ENCODE results near the gene SAA1.
"Not testable (repeated sequence)": the region's sequence is repeated elsewhere in the genome, so short reads cannot be mapped to it uniquely, and the experiment has no call there.

SAA1 gene

DNA sequence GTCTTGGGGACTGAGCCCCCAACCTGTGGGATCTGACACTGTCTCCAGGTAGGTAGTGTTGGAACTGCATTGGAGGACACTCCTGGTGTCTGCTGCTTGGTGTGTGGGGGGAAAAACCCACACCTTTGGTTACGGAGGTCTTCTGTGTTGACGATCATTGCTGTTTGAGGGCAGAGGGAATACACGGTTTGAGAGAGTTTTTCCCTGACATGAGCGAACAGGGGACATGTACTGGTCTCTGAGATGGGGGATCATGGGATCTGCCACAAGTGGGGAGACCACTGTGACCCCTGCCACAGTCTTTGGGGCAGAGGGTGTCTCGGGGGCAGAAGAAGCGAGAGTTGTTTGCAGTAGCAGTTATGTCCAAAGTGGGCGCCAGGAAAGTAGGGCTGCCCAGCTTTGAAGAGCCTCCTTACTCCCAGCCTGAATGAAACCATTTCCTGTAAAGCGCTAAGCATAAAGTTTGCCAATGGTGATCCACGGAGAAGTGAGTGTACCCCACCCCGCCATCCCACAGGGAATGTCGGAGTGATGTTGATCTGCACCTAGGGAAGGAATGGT, 12.2 kb upstream of the SAA1 start:
- Histone ChIP-seq H3K27me3 (ENCODE audit: insufficient read depth, low read depth) (no peaks in the 10 kb centered on the region), H3K4me1 (ENCODE audit: low read depth, poor library complexity, severe bottlenecking) (peaks cover 22% of the 10 kb centered on the region), H3K27ac (no peak overlapping the region), H3K9ac (no peak overlapping the region), H4K20me1 (ENCODE audit: insufficient read depth) (no peaks in the 10 kb centered on the region), H3K4me2 (no peak overlapping the region), H3K36me3 (ENCODE audit: insufficient read depth) (no peaks in the 10 kb centered on the region), H2AFZ (ENCODE audit: low read depth) (no peak overlapping the region), H3K79me2 (ENCODE audit: insufficient read depth, low read depth) (no peaks in the 10 kb centered on the region), H3K4me3 (IDR thresholded peaks at IDR 0.05; ENCODE audit: insufficient read depth, low read depth, low read length) (no peak overlapping the region)
- TF ChIP-seq, protein P1, sequence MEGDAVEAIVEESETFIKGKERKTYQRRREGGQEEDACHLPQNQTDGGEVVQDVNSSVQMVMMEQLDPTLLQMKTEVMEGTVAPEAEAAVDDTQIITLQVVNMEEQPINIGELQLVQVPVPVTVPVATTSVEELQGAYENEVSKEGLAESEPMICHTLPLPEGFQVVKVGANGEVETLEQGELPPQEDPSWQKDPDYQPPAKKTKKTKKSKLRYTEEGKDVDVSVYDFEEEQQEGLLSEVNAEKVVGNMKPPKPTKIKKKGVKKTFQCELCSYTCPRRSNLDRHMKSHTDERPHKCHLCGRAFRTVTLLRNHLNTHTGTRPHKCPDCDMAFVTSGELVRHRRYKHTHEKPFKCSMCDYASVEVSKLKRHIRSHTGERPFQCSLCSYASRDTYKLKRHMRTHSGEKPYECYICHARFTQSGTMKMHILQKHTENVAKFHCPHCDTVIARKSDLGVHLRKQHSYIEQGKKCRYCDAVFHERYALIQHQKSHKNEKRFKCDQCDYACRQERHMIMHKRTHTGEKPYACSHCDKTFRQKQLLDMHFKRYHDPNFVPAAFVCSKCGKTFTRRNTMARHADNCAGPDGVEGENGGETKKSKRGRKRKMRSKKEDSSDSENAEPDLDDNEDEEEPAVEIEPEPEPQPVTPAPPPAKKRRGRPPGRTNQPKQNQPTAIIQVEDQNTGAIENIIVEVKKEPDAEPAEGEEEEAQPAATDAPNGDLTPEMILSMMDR (conservative IDR thresholded peaks at IDR 0.05; ENCODE audit: low read depth, low read length): no peak

GRCh38 chr11:18254781-18255361, 11.2 kb upstream of the SAA1 start:
- TF ChIP-seq, protein P1 (conservative IDR thresholded peaks at IDR 0.05; ENCODE audit: low read depth, low read length): no peak
- H2AFZ ChIP-seq (ENCODE audit: low read depth): no peak overlapping the region
- no peaks in the 10 kb centered on the region for H3K27me3 ChIP-seq (ENCODE audit: insufficient read depth, low read depth)
- H3K36me3 ChIP-seq (ENCODE audit: insufficient read depth): no peaks in the 10 kb centered on the region
- no peaks in the 10 kb centered on the region for H3K79me2 ChIP-seq (ENCODE audit: insufficient read depth, low read depth)
- H3K4me3 ChIP-seq (IDR thresholded peaks at IDR 0.05; ENCODE audit: insufficient read depth, low read depth, low read length): no peak overlapping the region
- H3K4me2 ChIP-seq: no peak overlapping the region
- H3K4me1 ChIP-seq (ENCODE audit: low read depth, poor library complexity, severe bottlenecking): peaks cover 17% of the 10 kb centered on the region
- H3K27ac ChIP-seq: no peak overlapping the region
- H4K20me1 ChIP-seq (ENCODE audit: insufficient read depth): no peaks in the 10 kb centered on the region
- H3K9ac ChIP-seq: no peak overlapping the region

DNA sequence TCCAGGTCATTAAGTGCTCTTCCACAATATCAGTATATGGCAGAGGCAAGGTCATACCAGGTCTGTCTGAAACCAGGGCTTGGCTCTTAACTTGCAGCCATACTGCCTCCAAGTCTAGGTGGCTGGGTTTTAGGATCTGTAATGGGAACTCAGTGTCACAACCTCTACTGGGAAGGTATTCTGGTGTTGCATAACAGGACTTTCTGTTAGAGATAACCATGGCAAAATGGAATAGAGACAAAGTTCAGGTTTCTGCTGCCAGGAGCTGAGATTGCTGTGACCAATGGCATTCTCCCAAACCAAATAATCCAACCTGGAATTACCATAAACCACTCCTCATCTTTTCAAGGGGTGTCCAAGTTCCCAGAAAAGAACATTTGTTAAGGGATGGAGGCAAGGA, 6.8 kb upstream of the SAA1 start:
- TF ChIP-seq, protein P1 (conservative IDR thresholded peaks at IDR 0.05; ENCODE audit: low read depth, low read length): no peak
- Histone ChIP-seq H3K4me3 (IDR thresholded peaks at IDR 0.05; ENCODE audit: insufficient read depth, low read depth, low read length) (no peak overlapping the region), H3K4me1 (ENCODE audit: low read depth, poor library complexity, severe bottlenecking) (no peaks in the 10 kb centered on the region), H3K36me3 (ENCODE audit: insufficient read depth) (no peaks in the 10 kb centered on the region), H4K20me1 (ENCODE audit: insufficient read depth) (no peaks in the 10 kb centered on the region), H2AFZ (ENCODE audit: low read depth) (no peak overlapping the region), H3K27me3 (ENCODE audit: insufficient read depth, low read depth) (no peaks in the 10 kb centered on the region), H3K9ac (no peak overlapping the region), H3K4me2 (no peak overlapping the region), H3K79me2 (ENCODE audit: insufficient read depth, low read depth) (no peaks in the 10 kb centered on the region), H3K27ac (no peak overlapping the region)

DNA sequence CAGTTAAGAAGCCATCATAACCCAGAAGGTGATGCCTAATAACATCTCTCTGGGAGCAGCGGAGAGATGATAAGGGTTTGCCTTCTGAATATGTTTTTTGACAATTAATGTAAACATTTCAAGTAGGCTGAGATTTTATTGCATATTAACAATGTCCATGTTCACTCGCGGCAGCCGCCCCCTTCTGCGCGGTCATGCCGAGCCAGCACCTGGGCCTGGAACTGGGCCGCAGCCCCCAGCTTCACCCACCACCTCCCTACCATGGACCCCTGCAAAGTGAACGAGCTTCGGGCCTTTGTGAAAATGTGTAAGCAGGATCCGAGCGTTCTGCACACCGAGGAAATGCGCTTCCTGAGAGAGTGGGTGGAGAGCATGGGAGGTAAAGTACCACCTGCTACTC, 4.3 kb upstream of the SAA1 start:
- H2AFZ ChIP-seq (ENCODE audit: low read depth): no peak overlapping the region
- no peak overlapping the region for H3K9ac ChIP-seq
- TF ChIP-seq, protein P1 (conservative IDR thresholded peaks at IDR 0.05; ENCODE audit: low read depth, low read length): no peak
- H3K27ac ChIP-seq: no peak overlapping the region
- H4K20me1 ChIP-seq (ENCODE audit: insufficient read depth): no peaks in the 10 kb centered on the region
- H3K27me3 ChIP-seq (ENCODE audit: insufficient read depth, low read depth): no peaks in the 10 kb centered on the region
- H3K4me1 ChIP-seq (ENCODE audit: low read depth, poor library complexity, severe bottlenecking): no peaks in the 10 kb centered on the region
- no peak overlapping the region for H3K4me2 ChIP-seq
- no peaks in the 10 kb centered on the region for H3K36me3 ChIP-seq (ENCODE audit: insufficient read depth)
- no peak overlapping the region for H3K4me3 ChIP-seq (IDR thresholded peaks at IDR 0.05; ENCODE audit: insufficient read depth, low read depth, low read length)
- no peaks in the 10 kb centered on the region for H3K79me2 ChIP-seq (ENCODE audit: insufficient read depth, low read depth)

- not testable (repeated sequence) for H3K4me3 ChIP-seq (IDR thresholded peaks at IDR 0.05; ENCODE audit: insufficient read depth, low read depth, low read length); H3K9ac ChIP-seq; H3K27me3 ChIP-seq (ENCODE audit: insufficient read depth, low read depth); H3K79me2 ChIP-seq (ENCODE audit: insufficient read depth, low read depth); H3K27ac ChIP-seq; H2AFZ ChIP-seq (ENCODE audit: low read depth); H4K20me1 ChIP-seq (ENCODE audit: insufficient read depth); H3K36me3 ChIP-seq (ENCODE audit: insufficient read depth); H3K4me2 ChIP-seq; H3K4me1 ChIP-seq (ENCODE audit: low read depth, poor library complexity, severe bottlenecking)
Observed at GRCh38 chr11:18262681-18263350, 3.2 kb upstream of the SAA1 start.

All from KMS-11 (cell line).